SK-N-MC (cell line): ENCODE results near the gene NMRAL1.

Experiments
- EZH2 ChIP-seq: fragments of 200-600 bp; sonication (generic); IDR thresholded peaks from one replicate; pipeline ENCODE4 v1.6.1; 2017; ENCODE audit warnings: antibody characterized with exemption
- POLR2AphosphoS5 ChIP-seq: IDR thresholded peaks from 2 replicates; pipeline ENCODE4 v1.6.1; 2012; ENCODE audit warnings: mild to moderate bottlenecking, low read depth, low read length, borderline replicate concordance

- TF ChIP-seq EZH2 (no peak), POLR2AphosphoS5 (no peak)
Observed at GRCh38 chr16:4505356-4506147, 31.1 kb upstream of the NMRAL1 start.
